GM06990 (cell line): Measurements from ENCODE around the gene YWHAQ.
A peak's percentile ranks its signal among the peaks of the same experiment; 100 is the strongest.

Experiments
- DNase-seq: peaks from one replicate; pipeline ENCODE4 v3.0.0-alpha.2; 2011; ENCODE audit not compliant: insufficient read length; ENCODE audit errors: extremely low read depth
- H3K27me3 ChIP-seq: replicated peaks from 2 replicates; pipeline ENCODE4 v1.6.0; 2011; ENCODE audit warnings: low read length; ENCODE audit not compliant: control insufficient read depth, insufficient read depth
- H3K36me3 ChIP-seq: 2 replicates; pipeline ENCODE4 v1.5.1; 2011; ENCODE audit warnings: low read length; ENCODE audit not compliant: control insufficient read depth, insufficient read depth
- H3K4me3 ChIP-seq: replicated peaks from 2 replicates; pipeline ENCODE4 v1.5.1; 2011; ENCODE audit warnings: low read depth, mild to moderate bottlenecking, control low read depth, low read length
- TF ChIP-seq, protein P1 (sequence below): IDR thresholded peaks from 2 replicates; pipeline ENCODE4 v1.5.1; 2011; ENCODE audit warnings: low read length, control low read depth, mild to moderate bottlenecking, inconsistent platforms; ENCODE audit not compliant: insufficient read depth, poor library complexity, severe bottlenecking

YWHAQ gene

DNA sequence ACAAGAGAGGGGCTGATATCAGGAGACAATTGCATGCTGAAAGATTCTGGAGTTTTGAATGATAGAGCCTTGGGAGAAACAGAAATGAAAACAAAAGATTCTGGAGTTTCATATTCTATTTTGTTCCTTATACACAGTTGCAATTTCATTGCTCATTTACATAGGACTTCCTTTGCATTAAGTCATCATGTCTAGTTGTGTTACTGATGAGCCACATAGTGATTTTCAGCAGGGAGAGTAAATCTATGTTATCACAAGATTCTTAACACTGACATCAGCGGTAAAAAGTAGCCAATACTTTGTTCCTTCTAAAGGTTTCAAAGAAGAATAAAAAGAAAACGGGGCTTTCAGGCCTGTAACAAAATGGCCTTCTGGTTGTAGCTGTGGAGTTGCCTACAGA, 82.3 kb downstream of the YWHAQ start:
- TF ChIP-seq, protein P1, sequence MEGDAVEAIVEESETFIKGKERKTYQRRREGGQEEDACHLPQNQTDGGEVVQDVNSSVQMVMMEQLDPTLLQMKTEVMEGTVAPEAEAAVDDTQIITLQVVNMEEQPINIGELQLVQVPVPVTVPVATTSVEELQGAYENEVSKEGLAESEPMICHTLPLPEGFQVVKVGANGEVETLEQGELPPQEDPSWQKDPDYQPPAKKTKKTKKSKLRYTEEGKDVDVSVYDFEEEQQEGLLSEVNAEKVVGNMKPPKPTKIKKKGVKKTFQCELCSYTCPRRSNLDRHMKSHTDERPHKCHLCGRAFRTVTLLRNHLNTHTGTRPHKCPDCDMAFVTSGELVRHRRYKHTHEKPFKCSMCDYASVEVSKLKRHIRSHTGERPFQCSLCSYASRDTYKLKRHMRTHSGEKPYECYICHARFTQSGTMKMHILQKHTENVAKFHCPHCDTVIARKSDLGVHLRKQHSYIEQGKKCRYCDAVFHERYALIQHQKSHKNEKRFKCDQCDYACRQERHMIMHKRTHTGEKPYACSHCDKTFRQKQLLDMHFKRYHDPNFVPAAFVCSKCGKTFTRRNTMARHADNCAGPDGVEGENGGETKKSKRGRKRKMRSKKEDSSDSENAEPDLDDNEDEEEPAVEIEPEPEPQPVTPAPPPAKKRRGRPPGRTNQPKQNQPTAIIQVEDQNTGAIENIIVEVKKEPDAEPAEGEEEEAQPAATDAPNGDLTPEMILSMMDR, result no peak
- peak overlapping the region; percentile 45 for H3K4me3 ChIP-seq

DNA sequence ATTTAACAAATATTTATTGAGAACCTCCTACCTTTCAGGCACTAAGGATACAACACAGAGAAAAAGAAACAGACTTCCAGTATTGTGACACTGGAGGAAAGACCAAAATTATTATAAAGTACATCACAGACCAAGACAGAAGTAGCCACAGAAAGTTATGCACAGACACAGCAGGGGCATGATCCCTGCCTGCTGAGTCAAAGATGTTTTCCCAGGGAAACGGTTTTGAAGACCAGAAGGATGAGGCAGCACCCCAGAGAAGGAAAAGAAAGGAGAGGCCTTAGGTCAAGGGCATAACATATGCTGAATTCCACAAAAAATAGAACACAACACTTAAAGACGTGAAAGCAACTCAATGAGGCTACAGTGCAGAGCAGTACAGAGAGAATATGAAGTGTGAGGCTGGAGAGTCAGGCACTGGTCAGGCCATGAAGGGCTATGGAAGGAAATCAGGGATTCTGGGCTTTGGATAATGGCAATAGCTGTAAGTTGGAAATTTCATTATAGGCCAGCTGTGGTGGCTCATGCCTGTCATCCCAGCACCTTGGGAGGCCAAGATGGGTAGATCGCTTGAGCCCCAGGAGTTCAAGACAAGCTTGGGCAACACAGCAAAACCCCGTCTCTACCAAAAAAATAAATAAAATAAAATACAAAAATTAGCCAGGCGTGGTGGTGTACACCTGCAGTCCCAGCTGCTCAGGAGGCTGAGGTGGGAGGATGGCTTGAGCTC, 83.4 kb downstream of the YWHAQ start:
- no peak for DNase-seq
- TF ChIP-seq, protein P1, result no peak
- no peaks in the 10 kb centered on the region for H3K27me3 ChIP-seq
- no peaks in the 10 kb centered on the region for H3K36me3 ChIP-seq
- H3K4me3 ChIP-seq, result no peak overlapping the region

More for the DNA sequence above, 82.3 kb downstream of the YWHAQ start:
- peak; percentile 45 for DNase-seq
- Histone ChIP-seq H3K36me3 (no peaks in the 10 kb centered on the region), H3K27me3 (no peaks in the 10 kb centered on the region)

DNA sequence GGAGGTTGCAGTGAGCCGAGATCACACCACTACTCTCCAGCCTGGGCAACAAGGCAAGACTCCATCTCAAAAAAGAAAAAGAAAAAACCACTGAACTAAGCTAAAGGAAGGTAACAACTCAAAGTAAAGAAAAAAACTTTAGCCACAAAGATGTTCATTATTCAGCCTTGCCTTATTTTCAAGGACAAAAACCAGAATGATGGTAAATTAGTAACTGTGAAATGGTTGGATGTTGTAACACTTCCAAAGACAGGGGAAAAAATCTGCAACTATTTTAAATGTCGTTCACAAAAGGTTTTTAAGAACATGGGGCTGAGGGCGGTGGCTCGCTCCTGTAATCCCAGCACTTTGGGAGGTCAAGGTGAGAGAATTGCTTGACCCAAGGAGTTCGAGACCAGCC, 85.3 kb downstream of the YWHAQ start:
- H3K4me3 ChIP-seq, result no peak overlapping the region
- TF ChIP-seq, protein P1, result no peak
- no peak for DNase-seq
- no peaks in the 10 kb centered on the region for H3K27me3 ChIP-seq
- no peaks in the 10 kb centered on the region for H3K36me3 ChIP-seq

DNA sequence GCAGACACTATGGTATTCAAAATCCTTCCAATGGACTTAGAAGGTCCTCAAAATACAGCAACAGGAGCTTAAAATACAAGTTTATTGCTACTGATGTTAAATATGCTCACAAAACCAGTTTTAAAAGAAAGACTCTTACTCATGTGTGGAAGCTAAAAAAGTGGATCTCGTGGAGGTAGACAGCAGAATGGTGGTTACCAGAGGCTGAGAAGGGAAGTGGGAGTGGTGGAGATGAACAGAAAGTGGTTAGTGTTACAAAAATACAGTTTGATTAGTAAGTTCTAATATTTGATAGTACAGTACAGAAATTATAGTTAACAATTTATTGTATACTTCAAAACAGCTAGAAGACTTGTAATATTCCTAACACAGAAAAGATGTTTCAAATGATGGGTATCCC, 87.2 kb downstream of the YWHAQ start:
- H3K4me3 ChIP-seq, result no peak overlapping the region; the same call in 1 of the 2 replicates

DNA sequence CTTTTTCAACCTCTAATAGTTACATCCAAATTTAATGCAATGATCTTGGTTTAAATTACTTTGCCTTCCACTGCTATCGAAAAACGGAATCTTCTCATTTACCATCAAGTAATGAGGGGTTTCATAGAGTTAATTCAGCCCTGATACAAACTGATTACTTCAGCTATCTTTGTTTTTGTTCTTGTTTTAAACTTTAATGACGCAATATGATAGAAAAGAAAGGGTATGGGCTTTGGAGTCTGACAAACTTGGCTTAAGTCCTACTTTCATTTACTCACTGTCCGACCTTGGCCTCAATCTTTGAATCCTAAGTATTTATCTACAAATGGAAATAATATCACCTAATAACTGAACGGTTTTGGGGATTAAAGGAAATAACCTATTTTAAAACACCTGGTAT, 91.3 kb downstream of the YWHAQ start:
- DNase-seq, result no peak
- H3K27me3 ChIP-seq, result no peaks in the 10 kb centered on the region
- no peaks in the 10 kb centered on the region for H3K36me3 ChIP-seq
- H3K4me3 ChIP-seq, result no peak overlapping the region
- TF ChIP-seq, protein P1, result no peak

More for the DNA sequence above, 87.2 kb downstream of the YWHAQ start:
- no peaks in the 10 kb centered on the region for H3K27me3 ChIP-seq
- TF ChIP-seq, protein P1, result no peak
- DNase-seq, result no peak
- no peaks in the 10 kb centered on the region for H3K36me3 ChIP-seq

DNA sequence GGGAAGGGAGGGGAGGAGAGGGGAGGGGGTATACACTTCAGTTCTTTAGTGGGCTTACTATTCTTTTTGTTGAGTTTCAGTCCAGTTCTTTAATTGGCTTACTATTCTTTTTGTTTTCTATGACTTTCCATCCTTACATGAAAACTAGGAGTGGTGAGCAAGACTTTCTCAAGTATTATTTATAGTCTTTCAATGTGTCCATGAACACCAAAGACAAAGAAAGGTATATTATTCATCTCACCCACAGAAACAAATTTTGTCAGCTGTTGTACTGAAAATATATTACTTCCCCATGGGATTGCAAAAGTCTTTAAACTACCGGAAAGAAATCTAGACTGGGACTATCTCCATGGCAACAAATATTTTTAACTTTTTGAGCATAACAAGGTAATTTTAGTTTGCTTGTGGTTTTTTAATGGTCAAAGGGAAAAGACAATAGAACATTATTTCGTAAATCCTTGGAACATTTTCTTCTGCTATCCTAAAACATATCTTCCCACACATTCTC, 92.7 kb downstream of the YWHAQ start:
- H3K36me3 ChIP-seq, result no peaks in the 10 kb centered on the region; the same call in 1 of the 2 replicates
- TF ChIP-seq, protein P1, result no peak
- no peak overlapping the region for H3K4me3 ChIP-seq
- no peaks in the 10 kb centered on the region for H3K27me3 ChIP-seq
- DNase-seq, result no peak
